Kidney glomerular epithelial cell (primary cell): Measurements from ENCODE around the gene SLC35G3.
"Not testable (repeated sequence)": the region's sequence is repeated elsewhere in the genome, so short reads cannot be mapped to it uniquely, and the experiment has no call there.

Experiments
- DNase-seq: peaks from one replicate; lab custom pipeline; 2025; lab: John Stamatoyannopoulos, UW

Gene SLC35G3

DNA sequence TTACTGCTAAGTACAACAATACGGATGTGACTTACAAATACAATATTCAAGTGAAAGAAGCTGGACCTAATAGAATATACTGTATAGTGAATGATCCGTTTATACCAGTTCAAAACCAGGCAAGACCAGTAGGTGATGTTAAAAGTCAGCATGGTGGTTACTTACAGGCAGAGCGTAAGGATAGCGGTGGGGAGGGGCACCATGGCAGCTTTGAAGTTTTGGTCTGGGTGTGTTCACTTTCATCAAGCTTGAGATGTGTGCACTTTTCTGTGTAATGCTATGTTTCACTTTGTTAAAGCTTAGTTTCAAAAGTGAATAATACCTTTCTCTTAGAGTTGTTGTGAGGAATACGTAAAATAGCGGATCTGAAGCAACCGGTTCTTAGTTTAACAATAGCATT lies 16.5 kb upstream of the SLC35G3 start:
- no peak for DNase-seq

DNA sequence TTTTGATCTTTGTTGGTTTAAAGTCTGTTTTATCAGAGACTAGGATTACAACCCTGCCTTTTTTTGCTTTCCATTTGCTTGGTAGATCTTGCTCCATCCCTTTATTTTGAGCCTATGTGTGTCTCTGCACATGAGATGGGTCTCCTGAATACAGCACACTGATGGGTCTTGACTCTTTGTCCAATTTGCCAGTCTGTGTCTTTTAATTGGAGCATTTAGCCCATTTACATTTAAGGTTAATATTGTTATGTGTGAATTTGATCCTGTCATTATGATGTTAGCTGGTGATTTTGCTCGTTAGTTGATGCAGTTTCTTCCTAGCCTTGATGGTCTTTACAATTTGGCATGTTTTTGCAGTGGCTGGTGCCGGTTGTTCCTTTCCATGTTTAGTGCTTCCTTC lies 8.4 kb upstream of the SLC35G3 start:
- DNase-seq, result not testable (repeated sequence)

DNA sequence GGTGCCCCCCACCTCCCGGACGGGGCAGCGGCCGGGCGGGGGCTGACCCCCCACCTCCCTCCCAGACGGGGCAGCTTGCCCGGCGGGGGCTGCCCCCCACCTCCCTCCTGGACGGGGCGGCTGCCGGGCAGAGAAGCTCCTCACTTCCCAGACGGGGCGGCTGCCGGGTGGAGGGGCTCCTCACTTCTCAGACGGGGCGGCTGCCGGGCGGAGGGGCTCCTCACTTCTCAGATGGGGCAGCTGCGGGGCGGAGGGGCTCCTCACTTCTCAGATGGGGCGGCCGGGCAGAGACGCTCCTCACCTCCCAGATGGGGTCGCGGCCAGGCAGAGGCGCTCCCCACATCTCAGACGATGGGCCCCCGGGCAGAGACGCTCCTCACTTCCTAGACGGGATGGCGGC lies 869 bp upstream of the SLC35G3 start:
- DNase-seq, result not testable (repeated sequence)

DNA sequence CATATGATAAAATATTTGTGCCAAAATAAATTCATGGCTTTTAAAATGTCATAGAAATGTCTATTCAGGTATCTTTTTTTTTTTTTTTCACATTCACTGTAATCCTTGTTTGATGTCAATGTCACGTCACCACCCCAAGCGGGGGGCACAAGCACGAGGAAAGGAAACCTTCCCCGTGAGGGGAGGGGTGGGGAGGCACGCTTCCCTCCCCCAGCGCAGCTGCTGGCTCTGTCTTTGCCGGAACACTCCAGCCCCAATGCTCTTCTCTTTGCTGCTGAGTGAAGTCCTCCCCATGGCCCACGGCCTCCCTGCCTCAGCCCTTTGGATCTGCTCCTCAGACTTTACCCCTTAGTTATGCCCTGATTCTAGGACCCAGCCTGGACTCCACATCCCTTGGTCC lies 1.5 kb downstream of the SLC35G3 start:
- no peak for DNase-seq

DNA sequence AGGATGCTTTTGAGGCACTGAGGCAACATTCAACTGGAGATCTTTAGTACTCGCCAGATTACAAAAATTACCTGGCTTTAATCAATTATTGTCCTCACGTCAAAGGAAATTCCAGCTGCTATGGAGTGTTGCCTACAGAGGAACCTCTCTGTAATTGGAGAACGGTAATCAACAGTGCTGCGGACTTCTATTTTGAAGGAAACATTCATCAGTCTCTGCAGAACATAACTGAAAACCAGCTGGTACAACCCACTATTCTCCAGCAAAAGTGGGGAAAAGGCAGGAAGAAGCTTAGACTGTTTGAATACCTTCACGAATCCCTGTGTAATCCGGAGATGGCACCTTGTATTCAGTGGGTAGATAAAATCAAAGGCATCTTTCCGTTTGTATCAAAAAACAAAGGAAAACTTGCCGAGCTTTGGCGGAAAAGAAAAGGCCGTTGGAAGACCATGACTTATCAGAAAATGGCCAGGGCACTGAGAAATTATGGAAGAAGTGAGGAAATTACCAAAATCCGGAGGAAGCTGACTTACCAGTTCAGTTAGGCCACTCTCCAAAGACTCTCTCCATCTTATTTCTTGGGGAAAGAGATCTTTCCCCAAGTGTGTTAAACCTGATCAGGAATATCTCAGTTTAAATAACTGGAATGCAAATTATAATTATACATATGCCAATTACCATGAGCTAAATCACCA lies 3.0 kb downstream of the SLC35G3 start:
- no peak for DNase-seq

DNA sequence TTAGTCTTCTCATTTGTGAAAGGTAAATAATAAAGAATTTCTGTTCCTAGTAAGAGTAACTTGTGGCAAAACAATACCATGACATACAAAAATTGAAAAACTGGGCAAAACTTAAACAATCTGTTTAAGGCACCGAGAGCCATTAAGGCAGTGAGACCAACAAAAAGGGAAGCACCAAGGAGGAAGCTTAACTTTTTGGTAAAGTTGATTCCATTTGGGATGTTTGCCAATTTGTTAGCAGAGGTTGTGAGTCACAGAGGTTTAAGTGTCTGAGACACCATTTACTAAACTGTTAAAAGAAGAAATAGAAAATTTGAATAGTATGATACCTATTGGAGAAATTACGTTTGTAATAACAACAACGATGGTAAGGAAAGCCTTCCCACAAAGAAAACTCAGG lies 4.9 kb downstream of the SLC35G3 start:
- DNase-seq, result no peak

DNA sequence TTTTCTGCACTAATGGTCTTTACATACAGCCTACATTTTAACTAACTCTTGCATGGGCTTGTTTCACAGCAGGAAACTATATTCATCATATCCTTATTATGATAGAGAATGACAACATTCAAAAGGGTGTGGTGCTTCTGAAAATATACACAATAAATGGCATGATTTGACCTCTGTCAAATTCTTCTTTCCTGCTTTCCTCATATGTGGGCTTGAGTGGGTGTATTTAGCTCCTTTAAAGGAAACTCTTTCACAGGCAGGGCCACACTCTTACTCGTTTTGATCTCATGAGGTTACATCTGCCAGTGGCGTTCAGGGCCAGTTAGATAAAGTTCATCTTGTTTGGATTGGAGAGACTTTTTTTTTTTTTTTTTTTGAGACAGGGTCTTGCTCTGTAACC lies 6.1 kb downstream of the SLC35G3 start:
- no peak for DNase-seq

DNA sequence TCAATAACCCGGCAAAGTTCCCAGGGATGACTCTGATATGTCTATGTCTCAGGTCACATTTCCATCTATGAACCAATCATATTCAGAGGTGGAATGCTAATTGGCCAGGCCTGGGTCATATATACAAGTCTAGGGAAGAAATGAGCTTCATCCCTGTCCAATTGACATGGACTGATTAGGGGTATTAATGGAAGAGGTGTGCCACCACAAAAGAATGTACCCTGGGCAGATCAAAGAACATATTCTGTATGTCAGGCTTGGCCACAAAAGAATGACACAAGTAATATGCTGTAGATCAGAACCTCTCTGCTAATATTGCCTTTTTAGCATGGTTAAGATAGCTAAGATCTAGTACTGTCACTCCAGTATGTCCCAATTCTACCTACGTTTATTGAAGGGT lies 6.7 kb downstream of the SLC35G3 start:
- DNase-seq, result no peak

DNA sequence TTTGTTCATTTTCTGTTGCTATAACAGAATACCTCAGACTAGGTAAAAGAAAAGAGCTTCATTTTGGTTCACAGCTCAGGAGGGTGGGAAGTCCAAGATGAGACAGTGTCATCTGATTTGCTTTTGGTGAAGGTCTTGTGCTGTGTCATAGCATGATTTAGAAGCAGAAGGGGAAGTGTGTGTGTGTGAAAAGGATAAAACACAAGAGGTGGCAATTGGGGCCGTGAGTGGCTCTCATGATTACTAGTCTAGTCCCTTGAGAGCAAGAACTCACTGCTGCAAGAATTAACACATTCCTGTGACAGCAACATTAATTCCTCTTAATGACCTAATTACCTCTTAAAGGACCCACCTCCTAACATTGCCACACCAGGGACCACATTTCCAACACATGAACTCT lies 8.3 kb downstream of the SLC35G3 start:
- DNase-seq, result no peak

DNA sequence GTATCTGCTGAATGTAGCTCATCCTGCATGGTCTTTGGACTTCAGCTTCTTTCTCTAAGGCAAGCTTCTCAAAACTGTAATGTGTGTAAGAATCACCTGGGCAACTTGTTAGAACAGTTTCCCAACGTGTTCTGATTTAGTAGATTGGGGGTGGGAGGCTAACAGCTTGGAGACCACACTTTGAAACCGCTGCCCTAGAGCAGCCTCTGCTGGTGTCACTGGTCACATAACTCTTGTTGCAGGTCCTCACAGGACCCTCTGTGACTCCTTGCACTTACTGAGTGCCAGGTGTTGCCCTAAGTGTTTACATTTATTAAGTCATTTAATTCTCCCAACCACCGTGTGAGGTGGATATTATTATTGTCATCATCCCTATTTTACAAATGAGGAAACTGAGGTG lies 9.9 kb downstream of the SLC35G3 start:
- DNase-seq, result no peak

DNA sequence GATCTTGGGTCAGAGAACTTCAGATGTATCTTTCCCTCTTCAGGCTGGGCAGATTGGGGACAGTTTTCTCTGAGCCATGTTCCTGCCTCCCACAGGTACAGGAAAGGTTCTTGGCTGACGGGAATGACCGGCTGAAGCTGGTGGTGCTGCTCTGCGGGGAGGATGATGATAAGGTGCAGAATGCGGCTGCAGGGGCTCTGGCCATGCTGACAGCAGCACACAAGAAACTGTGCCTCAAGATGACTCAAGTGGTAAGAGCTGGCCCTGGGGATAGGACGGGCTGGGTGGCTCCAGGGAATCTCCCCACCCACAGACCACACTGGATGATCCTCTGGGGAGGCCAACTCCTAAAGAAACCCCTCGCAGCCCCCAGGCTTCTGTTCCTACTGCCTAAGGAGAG lies 10.9 kb downstream of the SLC35G3 start:
- no peak for DNase-seq

DNA sequence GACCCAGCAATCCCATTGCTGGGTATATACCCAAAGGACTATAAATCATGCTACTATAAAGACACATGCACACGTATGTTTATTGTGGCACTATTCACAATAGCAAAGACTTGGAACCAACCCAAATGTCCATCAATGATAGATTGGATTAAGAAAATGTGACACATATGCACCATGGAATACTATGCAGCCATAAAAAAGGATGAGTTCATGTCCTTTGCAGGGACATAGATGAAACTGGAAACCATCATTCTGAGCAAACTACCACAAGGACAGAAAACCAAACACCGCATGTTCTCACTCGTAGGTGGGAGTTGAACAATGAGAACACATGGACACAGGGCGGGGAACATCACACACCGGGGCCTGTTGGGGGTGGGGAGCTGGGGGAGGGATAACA lies 14.8 kb downstream of the SLC35G3 start:
- DNase-seq, result not testable (repeated sequence)

DNA sequence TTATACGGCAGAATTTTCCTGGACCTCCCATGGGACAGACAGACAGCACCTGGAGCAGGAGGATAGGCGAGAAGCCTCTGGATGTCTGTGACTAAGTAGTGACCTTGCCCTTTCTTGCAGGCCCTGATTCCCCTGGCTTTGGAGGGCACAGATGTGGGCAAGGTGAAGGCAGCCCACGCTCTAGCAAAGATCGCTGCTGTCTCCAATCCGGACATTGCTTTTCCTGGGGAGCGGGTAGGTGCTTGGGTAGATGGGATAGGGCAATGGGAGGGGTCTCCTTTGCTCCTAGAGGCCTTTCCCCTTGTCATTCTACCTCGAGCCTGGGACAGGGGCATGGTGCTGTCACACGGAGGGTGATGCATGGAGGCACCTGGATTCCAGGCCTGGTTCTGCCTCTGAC lies 17.3 kb downstream of the SLC35G3 start:
- DNase-seq, result no peak

DNA sequence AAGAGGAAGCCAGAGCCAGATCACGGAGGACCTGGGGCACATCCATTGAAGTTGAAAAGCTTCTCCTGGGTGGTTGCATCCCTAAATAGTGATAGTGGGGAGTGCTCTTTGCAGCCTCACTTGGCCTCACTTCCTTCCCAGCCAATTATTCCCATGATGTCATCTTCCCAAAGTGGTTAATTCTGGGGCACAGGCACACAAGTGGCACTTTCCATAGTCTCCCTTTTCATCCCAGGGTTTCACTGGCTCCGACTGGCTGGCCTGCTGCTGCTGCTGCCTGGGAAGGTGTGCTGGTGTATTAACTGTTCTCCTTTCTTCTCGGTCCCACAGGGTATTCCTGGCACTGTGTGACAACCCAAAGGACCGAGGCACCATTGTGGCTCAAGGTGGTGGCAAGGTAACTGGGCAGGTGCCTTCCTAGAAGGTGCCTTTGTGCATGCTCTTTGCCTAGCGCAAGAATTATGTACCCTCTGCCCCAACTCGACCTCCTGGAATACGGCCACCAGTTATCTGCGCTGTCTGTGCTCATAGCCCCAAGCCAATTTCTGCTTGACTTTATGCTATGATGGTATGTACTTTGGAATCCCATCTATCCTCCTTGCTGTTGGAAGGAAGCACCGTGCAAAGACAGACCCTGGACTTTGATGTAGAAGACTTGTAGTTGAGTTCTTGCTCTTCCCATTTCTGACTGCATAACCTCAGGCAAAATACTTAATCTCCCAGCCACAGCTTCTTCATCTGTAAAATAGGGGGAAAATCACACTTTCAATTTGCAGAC lies 18.4 kb downstream of the SLC35G3 start:
- no peak for DNase-seq

DNA sequence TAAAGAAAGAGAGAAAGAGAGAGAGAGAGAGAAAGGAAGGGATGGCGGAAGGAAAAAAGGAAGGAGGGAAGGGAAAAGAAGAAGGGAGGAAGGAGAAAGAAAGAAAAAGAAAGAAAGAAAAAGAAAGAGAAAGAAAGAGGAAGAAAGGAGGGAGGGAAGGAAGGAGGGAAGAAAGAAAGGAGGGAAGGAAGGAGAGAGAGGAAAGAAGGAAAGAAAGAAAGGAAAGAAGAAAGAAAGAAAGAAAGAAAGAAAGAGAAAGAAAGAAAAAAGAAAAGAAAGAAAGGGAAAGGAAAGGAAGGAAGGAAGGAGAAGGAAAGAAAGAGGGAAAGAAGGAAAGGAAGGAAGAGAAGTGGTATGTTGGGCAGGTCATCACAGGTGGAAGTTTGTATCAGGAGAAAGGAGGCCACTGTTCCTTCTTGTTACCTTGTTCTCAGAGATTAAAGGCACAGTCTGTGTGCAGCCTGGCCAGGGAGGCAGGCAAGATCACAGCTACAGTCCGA lies 19.3 kb downstream of the SLC35G3 start:
- DNase-seq, result no peak

DNA sequence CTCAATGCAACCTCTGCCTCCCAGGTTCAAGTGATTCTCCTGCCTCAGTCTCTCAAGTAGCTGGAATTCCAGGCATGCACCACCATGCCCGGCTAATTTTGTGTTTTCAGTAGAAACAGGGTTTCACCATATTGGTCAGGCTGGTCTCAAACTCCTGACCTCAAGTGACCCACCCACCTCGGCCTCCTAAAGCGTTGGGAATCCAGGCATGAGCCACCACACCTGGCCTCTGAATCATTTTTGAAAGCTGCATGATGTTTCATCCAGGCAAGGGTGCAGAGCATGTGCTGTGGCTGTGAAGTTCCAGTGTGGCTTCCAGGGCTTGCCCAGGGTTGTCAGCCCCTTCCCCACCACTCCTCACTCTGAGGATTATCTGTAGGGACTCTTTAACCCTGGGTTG lies 21.9 kb downstream of the SLC35G3 start:
- DNase-seq, result not testable (repeated sequence)

DNA sequence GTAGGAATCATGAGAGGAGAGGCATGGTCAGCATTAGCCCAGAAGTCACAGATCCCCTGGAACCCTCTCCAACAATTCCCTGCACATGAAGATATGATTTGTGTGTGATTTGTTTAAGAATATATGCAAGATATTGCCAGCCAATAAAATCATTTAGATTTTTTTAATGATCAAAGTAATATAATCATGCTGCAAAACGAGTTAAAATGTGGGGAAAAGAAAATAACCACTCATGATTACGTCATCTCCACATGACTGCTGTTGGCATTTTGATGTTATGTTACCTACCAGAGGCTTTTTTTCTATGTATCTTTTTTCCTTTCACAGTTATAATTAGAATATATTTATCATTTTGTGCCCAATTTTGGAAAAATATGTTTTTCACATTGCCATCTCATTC lies 22.4 kb downstream of the SLC35G3 start:
- DNase-seq, result no peak

DNA sequence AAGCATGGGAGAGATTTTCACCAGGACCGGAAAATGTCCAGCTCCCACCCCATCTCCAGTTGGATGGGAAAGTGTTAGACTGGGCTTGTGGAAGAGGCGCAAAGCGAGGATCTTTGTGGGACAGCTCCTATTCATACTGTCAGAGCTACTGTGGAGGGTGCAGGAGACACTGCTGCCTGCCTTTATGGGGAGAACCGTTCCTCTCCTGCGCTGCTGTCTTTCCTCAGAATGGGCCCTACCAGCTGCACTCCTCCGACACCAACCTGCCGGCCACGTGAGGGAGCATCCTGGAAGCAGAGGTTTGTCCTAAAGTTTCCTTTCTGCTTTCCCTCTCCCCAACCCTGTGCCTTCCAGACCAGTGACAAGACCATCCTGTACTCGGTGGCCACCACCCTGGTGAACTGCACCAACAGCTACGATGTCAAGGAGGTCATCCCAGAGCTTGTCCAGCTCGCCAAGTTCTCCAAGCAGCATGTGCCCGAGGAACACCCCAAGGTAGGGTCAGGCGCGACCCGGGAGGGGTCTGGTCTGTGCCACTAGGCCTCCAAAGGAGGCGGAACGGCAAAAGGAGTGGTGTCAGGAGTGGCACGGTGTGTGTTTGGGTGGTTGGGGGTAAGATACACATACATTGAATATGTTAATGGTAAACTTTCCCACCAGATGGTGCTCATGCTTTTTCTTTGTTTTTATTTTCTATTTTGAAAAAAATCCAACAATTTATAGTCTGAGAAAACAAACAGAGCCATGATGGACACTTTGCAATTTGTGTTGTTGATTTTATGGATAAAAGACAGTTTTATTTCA lies 23.0 kb downstream of the SLC35G3 start:
- no peak for DNase-seq

DNA sequence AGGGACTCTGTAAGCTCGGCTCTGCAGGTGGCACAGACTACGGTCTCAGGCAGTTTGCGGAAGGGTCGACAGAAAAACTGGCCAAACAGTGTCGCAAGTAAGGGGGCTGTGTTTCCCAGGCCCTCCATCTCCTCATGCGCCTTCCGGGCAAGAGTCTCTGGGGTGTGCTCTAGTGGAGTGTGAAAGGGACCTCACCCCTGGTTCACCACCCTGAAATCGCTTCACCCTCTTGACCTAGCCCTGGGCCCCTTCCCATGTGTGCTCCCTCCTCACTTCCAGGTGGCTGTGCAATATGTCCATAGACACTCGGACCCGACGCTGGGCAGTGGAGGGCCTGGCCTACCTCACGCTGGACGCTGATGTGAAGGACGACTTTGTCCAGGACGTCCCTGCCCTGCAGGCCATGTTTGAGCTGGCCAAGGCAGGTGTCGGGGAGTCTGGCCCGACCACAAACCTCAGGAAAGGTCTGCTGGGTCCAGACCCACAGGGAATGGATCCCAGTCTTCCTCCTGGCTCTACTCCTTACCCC lies 24.3 kb downstream of the SLC35G3 start:
- DNase-seq, result no peak

DNA sequence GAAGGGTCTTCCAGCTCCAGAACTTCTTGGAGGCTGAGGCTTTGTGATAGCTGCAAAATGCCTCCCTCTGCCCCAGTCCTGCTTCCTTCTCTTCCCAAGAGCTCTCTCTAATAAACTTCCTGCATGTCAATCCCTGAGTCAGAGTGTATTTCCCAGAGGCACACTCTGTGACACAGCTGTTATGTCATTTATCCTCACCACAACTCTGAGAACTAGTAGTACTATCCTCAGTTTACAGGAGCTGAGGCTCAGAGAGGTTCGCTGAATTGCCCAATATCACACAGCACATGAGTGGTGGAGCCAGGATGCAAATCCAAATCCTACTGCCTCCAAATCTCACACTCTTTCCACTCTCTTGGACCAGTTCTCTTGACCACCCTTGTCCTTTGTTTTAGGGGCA lies 26.5 kb downstream of the SLC35G3 start:
- no peak for DNase-seq

DNA sequence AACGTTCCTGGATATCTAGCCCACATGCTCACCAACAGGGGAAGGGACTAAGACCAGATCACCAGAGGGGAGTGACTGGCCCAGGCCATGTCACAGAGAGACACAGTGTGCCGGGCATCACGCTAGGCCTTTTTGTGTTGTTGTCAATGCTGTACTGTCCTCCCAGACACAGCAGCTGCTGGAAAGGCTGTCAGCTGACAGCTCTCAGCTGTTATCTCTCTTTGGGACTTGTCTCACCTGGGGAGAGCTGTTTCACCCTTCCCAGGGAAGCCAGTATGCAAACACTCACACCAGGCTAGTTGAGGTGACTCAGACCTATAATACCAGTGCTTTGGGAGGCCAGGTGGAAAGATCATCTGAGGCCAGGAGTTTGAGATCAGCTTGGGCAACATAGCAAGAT lies 27.1 kb downstream of the SLC35G3 start:
- no peak for DNase-seq

DNA sequence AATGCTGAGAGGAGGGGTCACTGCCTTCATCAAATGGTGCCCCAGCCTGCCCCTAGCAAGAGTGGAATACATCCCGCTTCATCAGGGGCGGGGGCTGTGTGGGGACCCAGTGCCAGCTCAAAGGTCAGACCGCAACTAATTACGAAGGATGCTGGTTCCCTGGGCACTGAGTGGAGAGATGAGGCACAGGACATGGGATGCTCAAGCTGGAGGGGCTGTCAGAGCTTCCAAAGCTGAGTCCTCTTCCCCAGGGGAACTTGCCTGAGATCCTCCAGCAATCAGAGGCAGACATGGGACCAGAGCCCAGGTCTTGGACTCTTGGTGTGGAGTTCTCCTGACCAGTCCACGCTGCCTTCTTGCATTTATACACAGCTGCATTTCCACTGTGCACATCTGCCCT lies 27.7 kb downstream of the SLC35G3 start:
- no peak for DNase-seq

DNA sequence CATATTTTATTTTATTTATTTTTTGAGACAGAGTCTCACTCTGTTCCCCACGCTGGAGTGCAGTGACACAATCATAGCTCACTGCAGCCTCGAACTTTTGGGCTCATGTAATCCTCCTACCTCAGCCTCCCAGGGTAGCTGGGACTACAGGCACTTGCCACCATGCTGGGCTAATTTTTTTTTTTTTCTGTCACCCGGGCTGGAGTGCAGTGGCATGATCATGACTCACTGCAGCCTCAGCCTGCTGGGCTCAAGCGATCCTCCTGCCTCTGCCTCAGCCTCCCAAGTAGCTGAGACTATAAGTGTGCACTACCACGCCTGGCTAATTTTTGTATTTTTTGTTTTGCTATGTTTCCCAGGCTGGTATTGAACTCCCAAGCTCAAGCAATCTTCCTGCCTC lies 29.5 kb downstream of the SLC35G3 start:
- no peak for DNase-seq
